Fibroblast of lung (primary cell): ENCODE measurements around the gene TXNDC11. TPM values are rescaled to one million over a fixed set of nuclear protein-coding genes. Genes with fewer than 3 reads are reported as not detected.

ENCODE experiments used
- DNase-seq, 2 donors: peaks; one replicate each; pipeline versions ENCODE4 v3.0.0 to v3.0.0-alpha.2; 2010; ENCODE audit warnings: low read depth in 2 of 2
- H2AFZ ChIP-seq: 2 replicates; pipeline ENCODE4 v1.5.1; 2012; ENCODE audit warnings: low read length, control low read depth, inconsistent platforms
- H3K27ac ChIP-seq: 2 replicates; pipeline ENCODE4 v1.5.1; 2011; ENCODE audit warnings: low read length, control low read depth; ENCODE audit not compliant: insufficient read depth
- H3K27me3 ChIP-seq: 2 replicates; pipeline ENCODE4 v1.5.1; 2011; ENCODE audit warnings: mild to moderate bottlenecking, low read length; ENCODE audit not compliant: control insufficient read depth, insufficient read depth
- H3K36me3 ChIP-seq: 2 replicates; pipeline ENCODE4 v1.5.1; 2011; ENCODE audit warnings: low read length; ENCODE audit not compliant: control insufficient read depth, insufficient read depth
- H3K4me1 ChIP-seq: 2 replicates; pipeline ENCODE4 v1.5.1; 2011; ENCODE audit warnings: low read length; ENCODE audit not compliant: control insufficient read depth, insufficient read depth; ENCODE audit errors: extremely low read depth
- H3K4me2 ChIP-seq: 2 replicates; pipeline ENCODE4 v1.5.1; 2011; ENCODE audit warnings: low read length, control low read depth; ENCODE audit not compliant: insufficient read depth; ENCODE audit errors: extremely low read depth
- H3K4me3 ChIP-seq, 4 experiments: fragments of 200-600 bp in 1 of 4; sonication (generic) in 1 of 4; replicated peaks in 1 of 4; 2 replicates each; pipeline ENCODE4 v1.5.1; 2011 to 2016; ENCODE audit warnings: low read length in 4 of 4, low read depth in 3 of 4, mild to moderate bottlenecking in 3 of 4, control low read depth in 2 of 4, inconsistent platforms in 1 of 4, mixed read lengths in 1 of 4; ENCODE audit not compliant: insufficient read depth in 1 of 4; ENCODE audit errors: control extremely low read depth in 1 of 4
- H3K79me2 ChIP-seq: 2 replicates; pipeline ENCODE4 v1.5.1; 2012; ENCODE audit warnings: mild to moderate bottlenecking, low read length, inconsistent platforms; ENCODE audit not compliant: control insufficient read depth, insufficient read depth
- H3K9ac ChIP-seq: 2 replicates; pipeline ENCODE4 v1.5.1; 2011; ENCODE audit warnings: mild to moderate bottlenecking, low read length, control low read depth; ENCODE audit not compliant: insufficient read depth
- H3K9me3 ChIP-seq: 2 replicates; pipeline ENCODE4 v1.5.1; 2012; ENCODE audit warnings: low read depth, low read length; ENCODE audit not compliant: control insufficient read depth, insufficient read depth
- H4K20me1 ChIP-seq: 2 replicates; pipeline ENCODE4 v1.5.1; 2011; ENCODE audit warnings: low read length; ENCODE audit not compliant: control insufficient read depth, insufficient read depth; ENCODE audit errors: extremely low read depth
- CTCF ChIP-seq, 2 donors: IDR thresholded peaks in 1 of 2; conservative IDR thresholded peaks in 1 of 2; 1 replicate in 1 of 2; 2 replicates in 1 of 2; pipeline ENCODE4 v1.5.1; 2011 to 2012; ENCODE audit warnings: low read length in 2 of 2, control low read depth in 1 of 2, inconsistent platforms in 1 of 2, low read depth in 1 of 2, mild to moderate bottlenecking in 1 of 2
- EZH2 ChIP-seq: IDR thresholded peaks from 2 replicates; pipeline ENCODE4 v1.5.1; 2012; ENCODE audit warnings: low read length, control low read depth, mild to moderate bottlenecking; ENCODE audit errors: missing control alignments
- polyA plus RNA-seq, 2 donors: library from polyadenylated mRNA; depleted of rRNA in 1 of 2; stranded (reverse) in 1 of 2; unstranded in 1 of 2; fragments of >200 nt; gene quantifications; 2 replicates each; pipeline ENCODE4 v1.2.1, GENCODE V29; 2011 to 2012; ENCODE audit warnings: missing spikeins in 1 of 2
- total RNA-seq: library from RNA; depleted of rRNA; stranded (reverse); fragments of >200 nt; gene quantifications from 2 replicates; pipeline ENCODE4 v1.2.1, GENCODE V29; 2014

Gene TXNDC11
- total and polyA plus RNA-seq, 2 donors (not counting 1 experiment from before 2014, with no cell fraction given), result 26.8 to 46.2 TPM

GRCh38 chr16:11668623-11669379 lies 73.9 kb downstream of the TXNDC11 start:
- Histone ChIP-seq H3K9ac (peak overlapping the region; percentile 68), H3K36me3 (no peaks in the 10 kb centered on the region), H4K20me1 (no peaks in the 10 kb centered on the region), H3K79me2 (peaks cover 9% of the 10 kb centered on the region), H3K4me3 (peak overlapping the region; percentile 48 to 80 (median 71)), H2AFZ (no peak overlapping the region), H3K9me3 (no peaks in the 10 kb centered on the region), H3K4me1 (peaks cover 2% of the 10 kb centered on the region), H3K4me2 (peak overlapping the region; percentile 66), H3K27ac (peak overlapping the region; percentile 36), H3K27me3 (no peaks in the 10 kb centered on the region)
- no peak for TF ChIP-seq CTCF (conservative IDR thresholded peaks at IDR 0.05 in 1 of 2, IDR thresholded peaks at IDR 0.05 in 1 of 2; ENCODE audit: low read depth in 1 of 2, low read length in 2 of 2)
- TF ChIP-seq EZH2, result no peak
- DNase-seq, result no peak

DNA sequence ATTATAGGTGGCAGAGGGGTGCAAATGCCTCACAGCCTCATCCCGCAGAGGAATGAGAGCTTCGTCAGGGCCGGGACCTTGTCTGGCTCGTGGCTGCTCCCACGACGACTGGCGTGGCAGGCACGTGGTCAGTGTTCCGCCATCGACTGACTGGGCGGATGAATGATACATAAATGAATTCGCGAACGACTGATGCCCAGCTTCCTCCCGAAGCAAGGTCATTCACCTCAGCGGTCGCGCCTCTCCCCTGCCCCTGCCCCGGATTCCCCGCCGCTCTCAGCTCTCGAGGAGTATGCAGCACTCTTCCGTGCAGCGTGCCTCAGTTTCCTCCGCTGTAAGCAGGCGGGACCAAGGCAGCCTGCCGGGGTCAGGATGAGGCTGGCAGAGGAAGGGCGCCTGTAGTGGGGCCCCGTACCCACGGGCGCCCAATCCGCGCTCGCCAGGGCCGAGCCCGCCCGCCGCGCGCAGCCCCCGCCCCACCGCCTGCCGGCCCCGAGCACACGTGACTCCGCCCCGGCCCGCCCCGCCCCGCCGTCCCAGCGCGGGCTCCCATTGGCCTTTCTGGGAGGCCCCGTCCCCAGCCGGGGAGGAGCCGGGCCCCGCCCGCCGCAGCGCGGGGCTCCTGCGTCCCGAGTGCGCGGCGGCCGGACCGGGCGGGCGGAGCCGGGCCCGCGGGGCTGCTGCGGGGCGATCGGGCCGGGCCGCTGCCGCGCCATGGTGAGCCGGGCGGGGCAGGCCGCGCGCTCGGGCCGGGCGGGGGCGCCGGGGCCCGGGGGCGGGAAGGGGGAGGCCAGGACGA lies 74.6 kb downstream of the TXNDC11 start, which contains the start of gene SNN:
Gene SNN (plus strand): TSS at position 632 of the 799 bp plus-strand sequence. CDS start 7,605 bp downstream, outside the sequence.
- Histone ChIP-seq H3K79me2 (peaks cover 9% of the 10 kb centered on the region), H3K9ac (peak within 1 kb of the TSS; percentile 68), H4K20me1 (no peaks in the 10 kb centered on the region), H3K4me3 (peak within 1 kb of the TSS; percentile 48 to 80 (median 71)), H3K27ac (peak within 1 kb of the TSS; percentile 36), H3K9me3 (no peaks in the 10 kb centered on the region), H3K36me3 (no peaks in the 10 kb centered on the region), H3K27me3 (no peaks in the 10 kb centered on the region), H2AFZ (peak within 1 kb of the TSS; percentile 70), H3K4me1 (peaks cover 2% of the 10 kb centered on the region), H3K4me2 (peak within 1 kb of the TSS; percentile 84)
- TF ChIP-seq EZH2 (no peak), CTCF (conservative IDR thresholded peaks at IDR 0.05 in 1 of 2, IDR thresholded peaks at IDR 0.05 in 1 of 2; ENCODE audit: low read depth in 1 of 2, low read length in 2 of 2) (no peak)
- peak; percentile 78 to 79 for DNase-seq

DNA sequence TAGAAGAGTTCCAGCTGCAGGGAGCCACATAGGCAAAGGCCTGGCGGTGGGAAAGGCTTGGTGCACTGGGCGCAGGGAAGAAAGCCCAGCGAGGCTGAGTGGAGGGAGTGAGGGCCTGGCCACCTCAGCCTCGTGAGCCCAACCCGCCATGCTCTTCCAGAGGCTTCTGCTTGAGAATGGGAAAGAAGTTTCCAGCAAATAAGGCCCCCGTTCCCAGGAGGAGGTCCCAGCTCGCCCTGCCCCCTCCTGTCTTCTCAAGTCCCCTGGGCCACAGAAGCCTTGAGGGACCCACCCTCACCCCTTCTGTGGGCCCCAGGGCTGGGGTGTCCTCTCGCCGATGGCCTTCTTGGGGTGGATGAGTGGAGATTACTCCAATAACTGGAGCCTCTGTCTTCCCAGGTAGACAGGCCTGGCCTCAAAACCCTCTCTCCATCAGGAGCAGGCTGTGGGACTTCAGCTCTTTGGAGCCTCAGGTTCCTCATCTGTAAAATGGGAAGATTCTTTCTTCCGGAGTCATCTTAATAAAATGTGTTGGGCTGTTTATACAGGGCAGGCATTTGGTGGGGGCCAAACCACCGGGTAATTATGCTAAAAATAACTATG lies 75.3 kb downstream of the TXNDC11 start:
- H3K9me3 ChIP-seq, result no peaks in the 10 kb centered on the region
- H3K4me3 ChIP-seq, result peak overlapping the region in 1 of 4 experiments; percentile 57
- peaks cover 2% of the 10 kb centered on the region for H3K4me1 ChIP-seq
- H3K4me2 ChIP-seq, result no peak overlapping the region
- H3K79me2 ChIP-seq, result peaks cover 9% of the 10 kb centered on the region
- H4K20me1 ChIP-seq, result no peaks in the 10 kb centered on the region
- no peaks in the 10 kb centered on the region for H3K27me3 ChIP-seq
- DNase-seq, result no peak
- no peaks in the 10 kb centered on the region for H3K36me3 ChIP-seq
- H2AFZ ChIP-seq, result no peak overlapping the region
- H3K27ac ChIP-seq, result no peak overlapping the region
- TF ChIP-seq EZH2 (no peak), CTCF (conservative IDR thresholded peaks at IDR 0.05 in 1 of 2, IDR thresholded peaks at IDR 0.05 in 1 of 2; ENCODE audit: low read depth in 1 of 2, low read length in 2 of 2) (no peak)
- H3K9ac ChIP-seq, result no peak overlapping the region
